ENCODE data around the gene ANO9.
"Not testable (repeated sequence)": the region's sequence is repeated elsewhere in the genome, so short reads cannot be mapped to it uniquely, and the experiment has no call there.

Gene ANO9

DNA sequence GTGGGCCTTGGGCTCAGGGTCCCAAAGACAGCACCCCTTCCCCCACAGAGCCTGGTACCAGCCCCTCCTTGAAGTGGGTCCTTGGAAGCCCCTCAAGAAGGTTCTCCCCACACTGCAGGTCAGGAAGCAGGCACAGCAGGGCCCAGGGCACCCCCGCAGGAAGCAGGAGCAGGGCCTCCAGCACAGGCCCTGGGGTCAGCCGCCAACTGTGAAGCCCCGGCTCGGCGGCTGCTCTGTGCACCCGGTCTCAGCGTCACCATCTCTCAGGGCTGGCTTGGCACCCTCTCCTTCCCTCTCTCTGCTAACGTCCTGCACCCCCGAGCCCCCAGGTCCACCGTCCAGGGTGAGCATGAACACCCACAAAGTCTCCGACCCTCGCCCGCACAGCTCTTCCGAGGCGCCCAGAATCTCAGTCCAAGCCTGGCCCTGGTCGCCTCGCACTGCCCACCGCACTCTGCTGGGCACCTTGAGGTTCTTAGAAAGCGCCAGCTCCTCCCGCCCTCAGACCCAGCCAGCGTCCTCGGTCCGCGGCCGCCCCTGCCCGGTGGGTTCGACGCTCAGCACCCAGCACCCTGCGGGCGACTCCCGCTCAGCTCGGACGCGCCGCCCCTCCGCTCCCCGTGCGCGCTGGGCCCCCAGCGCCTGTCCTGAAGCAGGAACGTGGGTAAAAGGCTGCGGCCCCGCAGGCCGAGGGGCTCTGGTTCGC lies 25.6 kb downstream of the ANO9 start:
- no peak for DNase-seq (ENCODE audit: low spot score)

DNA sequence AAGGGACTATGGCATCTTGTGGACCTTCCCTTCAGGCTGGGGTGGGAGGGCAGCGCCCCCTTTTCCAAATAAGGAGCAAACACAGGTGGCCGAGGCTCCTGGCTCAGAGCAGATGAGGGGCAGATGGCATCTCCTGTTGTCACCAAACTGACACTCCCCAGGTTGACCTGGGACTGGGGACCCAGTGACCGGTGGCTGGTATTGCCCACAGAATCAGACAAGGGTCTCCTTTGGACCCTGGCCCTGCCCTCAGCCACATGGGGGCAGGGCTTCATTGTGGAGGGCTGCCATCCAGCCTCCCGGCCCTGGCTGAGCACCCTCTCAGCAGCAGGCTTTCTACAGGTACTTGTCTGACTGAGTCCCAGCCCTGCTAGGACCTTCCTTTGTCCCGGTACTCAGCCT lies 26.2 kb downstream of the ANO9 start:
- DNase-seq (ENCODE audit: low spot score): no peak

DNA sequence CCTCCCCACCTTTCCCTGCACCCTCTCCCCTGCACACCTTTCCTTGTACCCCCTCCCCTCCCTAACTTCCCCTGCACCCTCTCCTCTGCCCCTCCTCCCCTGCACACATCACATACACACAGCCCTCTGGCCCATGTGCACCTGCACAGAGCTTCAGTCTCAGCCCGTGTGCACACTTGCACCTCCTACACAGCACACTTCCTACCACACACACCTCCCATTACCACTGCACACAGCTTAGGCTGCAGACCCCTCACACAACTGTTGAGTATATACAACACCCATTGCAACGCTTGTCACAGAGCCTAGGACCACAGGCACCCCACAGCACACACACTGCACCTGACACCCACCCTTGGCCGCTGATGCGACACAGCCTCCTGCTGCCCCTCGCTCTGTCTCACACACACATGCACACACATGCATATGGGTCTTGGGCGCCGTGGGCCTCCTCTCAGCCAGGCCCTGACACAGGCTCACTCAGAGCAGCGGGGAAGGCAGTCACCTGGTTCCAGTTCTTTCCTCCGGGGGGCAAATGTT lies 27.4 kb downstream of the ANO9 start:
- no peak for DNase-seq (ENCODE audit: low spot score)

DNA sequence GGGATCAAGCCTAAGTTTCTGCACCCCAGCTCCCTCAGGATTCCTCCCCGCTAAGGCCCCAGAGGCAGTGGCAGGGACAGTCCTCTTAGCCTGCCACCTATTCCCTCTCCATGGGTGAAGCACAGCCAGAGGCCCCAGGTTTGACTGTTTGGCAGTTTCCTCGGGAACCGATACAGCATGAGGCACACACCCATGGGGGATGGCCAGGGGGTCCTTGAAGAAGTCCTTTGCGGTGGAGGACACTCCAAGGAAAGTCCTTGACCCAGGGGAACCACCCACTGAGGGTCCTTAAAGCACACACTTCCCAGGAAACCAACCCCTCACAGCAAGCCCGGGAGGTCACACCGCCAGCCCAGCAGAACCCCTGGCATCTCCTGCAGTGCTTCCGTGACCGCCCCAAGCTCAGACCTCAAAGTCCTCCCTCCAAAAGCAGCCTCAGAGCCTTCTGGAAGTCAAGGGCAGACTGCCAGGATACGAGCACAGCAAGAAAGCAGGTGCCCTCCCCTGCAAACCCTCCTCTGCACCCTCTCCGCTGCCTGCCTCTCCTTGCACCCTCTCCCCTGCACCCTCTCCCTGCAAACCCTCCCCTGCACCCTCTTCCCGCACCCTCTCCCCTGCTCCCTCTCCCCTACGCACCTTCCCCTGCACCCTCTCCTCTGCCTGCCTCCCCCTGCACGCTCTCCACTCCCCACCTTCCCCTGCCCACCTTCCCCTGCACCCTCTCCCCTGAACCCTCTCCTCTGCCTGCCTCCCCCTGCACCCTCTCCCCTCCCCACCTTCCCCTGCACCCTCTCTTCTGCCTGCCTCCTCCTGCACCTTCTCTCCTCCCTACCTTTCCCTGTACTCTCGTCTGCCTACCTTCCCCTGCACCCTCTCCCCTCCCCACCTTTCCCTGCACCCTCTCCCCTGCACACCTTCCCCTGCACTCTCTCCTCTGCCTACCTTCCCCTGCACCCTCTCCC lies 28.4 kb downstream of the ANO9 start:
- no peak for DNase-seq (ENCODE audit: low spot score)

DNA sequence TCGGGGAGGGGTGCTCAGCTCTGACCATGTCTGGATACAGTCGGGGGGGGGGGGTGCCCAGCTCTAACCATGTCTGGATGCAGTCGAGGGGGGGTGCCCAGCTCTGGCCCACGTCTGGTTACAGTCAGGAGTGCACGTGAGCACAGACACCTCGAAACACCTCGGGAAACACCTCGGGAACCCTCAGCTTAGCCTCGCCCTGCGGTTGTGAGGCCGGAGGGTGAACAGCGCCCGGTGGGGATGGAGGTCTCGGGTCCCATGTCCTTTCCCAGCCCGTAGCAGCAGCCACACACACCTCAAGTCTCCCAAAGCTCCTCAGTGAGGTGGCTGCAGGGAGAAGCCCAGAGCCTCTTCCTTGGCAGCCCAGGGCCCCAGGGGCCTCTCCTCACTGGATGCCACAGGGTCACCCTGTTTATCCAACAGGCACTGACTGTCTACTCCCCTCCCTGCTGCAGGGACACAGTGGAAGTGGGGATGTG lies 29.1 kb downstream of the ANO9 start:
- no peak for DNase-seq (ENCODE audit: low spot score)

DNA sequence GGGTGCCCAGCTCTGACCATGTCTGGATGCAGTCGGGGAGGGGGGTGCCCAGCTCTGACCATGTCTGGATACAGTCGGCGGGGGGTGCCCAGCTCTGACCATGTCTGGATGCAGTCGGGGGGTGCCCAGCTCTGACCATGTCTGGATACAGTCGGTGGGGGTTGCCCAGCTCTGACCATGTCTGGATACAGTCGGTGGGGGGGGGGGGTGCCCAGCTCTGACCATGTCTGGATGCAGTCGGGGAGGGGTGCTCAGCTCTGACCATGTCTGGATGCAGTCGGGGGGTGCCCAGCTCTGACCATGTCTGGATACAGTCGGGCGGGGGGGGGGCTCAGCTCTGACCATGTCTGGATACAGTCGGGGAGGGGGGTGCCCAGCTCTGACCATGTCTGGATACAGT lies 30.3 kb downstream of the ANO9 start:
- DNase-seq (ENCODE audit: low spot score): not testable (repeated sequence)

DNA sequence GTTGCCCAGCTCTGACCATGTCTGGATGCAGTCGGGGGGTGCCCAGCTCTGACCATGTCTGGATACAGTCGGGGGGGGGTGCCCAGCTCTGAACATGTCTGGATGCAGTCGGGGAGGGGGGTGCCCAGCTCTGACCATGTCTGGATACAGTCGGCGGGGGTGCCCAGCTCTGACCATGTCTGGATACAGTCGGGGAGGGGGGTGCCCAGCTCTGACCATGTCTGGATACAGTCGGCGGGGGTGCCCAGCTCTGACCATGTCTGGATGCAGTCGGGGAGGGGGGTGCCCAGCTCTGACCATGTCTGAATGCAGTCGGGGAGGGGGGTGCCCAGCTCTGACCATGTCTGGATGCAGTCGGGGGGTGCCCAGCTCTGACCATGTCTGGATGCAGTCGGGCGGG lies 31.1 kb downstream of the ANO9 start:
- DNase-seq (ENCODE audit: low spot score): not testable (repeated sequence)

DNA sequence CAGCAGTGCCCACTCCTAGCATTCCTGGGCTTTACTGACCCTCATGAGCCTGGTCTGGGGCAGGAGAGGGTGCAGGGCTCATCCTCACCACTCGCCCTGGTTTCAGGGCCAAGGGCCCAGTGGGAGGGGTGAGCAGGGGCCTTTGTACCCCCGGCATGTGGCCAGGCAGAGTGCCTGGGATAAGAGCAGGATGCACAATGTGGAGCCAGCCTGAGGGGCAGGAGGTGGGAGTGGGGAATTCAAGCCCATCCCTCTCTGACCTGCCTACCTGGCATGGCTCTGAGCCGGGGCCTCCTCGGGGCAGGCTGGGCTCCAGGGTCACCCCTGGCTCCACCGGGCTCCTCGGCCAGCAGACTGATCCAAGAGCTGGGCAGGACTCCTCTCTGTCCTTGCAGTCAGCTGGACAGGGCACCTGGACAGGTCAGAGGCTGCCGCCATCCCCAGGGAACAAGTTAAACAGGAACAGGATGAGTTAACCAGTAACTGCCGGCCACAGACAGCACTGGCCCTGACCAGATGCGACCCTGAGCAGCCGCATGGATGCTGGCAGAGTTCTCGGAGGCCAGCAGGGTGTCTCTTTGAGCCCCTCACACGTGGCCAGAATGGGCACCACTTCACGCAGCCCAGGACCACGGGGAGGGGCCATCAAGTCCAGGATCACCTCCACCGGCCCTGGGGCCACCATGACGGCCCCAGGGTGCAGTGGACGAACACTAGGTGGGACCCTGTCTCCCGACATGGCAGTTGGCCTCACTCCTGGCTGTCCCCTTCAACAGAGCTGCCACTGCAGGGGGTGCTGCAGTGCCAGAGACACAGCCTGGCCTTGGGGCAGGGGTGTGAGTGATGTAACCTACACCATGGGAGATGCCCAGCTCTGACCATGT lies 32.0 kb downstream of the ANO9 start:
- DNase-seq (ENCODE audit: low spot score): no peak

DNA sequence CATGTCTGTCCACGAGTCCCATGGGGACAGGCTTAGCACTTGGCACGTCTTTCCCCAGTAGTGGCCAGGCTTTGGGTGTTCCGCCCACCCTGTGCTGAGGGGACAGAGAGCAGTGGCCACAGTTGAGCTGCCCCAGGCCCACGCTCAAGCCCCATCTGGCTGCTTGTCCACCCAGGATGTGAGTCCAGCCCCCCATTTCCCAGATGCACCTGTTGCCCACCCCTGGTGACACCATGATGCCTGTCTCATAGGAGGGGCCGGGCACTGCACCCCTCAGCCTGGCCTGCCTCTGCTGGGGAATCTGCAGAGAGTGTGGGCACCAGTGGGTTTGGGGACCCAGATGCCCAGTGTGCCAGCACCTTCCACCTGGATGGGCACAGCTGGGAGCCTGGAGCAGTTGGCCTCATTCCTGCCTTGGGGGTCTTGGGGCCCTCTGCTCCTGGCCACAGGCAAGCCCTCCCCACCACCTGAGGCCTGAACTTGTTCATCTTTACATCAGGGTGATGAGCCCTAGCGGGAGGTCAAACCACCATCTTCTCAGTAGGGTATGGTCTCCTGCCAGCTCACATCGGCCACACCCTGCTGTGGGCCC lies 32.7 kb downstream of the ANO9 start:
- DNase-seq (ENCODE audit: low spot score): no peak

DNA sequence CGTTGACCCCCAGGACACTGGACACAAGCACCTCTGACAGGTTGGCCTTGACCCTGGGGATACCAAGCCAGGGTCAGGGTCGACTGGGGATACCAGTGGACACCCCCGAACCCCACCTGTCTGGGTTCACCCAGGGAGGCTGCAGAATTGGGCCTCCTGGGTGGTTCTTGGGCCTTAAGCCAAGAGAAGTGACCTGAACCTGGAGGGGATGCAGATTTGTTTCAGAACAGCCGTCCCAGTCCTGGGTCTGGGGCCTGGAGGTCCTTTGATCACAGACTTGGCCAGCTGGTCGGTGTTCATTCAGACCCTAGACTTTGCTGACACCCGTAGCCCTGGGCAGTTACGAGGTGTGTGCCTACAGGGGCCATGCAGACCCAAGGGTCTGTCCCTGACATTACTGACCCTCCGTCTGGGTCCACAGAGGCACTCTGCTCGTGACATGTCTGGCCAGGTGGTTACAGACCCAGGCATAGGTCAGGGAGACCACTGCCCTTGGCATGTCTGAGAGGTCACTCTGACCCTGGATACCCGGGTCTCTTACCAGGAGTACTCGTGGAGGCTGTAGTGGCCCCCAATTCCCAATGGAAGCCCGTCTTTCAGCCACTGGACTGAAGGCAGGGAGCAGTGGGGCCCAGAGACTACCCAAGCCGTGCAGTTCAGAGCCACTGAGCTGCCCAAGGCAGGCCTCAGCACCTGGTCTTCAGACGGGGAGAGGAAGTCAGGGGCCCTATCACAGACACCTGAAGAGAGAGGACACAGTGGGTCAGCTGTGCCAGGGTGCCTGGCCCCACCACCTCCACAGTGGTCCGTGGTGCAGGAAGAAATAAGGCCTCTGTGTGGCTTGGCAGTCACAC lies 33.4 kb downstream of the ANO9 start:
- DNase-seq (ENCODE audit: low spot score): no peak

DNA sequence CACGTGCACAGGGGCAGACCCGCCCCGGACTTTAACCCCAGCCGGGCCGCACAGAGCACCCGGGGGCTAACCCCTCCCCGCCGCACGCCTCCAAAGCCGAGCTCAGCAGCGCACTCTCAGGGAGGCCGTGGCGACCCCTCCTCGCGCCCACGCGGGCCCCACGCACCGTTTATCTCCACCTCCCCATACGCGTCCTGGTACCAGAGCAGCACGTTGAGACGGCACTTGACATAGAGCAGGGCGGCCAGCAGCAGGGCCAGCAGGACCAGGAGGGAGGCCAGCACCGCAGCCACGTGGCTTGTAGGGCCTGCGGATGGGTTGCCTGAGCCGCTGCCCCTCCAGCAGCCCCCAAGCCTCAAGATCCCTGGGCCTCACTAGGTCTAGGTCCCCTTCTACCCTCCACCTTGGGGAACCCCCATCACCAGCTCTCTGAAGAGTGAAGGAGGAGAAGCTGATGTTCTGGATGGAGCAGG lies 34.1 kb downstream of the ANO9 start:
- DNase-seq (ENCODE audit: low spot score): no peak

DNA sequence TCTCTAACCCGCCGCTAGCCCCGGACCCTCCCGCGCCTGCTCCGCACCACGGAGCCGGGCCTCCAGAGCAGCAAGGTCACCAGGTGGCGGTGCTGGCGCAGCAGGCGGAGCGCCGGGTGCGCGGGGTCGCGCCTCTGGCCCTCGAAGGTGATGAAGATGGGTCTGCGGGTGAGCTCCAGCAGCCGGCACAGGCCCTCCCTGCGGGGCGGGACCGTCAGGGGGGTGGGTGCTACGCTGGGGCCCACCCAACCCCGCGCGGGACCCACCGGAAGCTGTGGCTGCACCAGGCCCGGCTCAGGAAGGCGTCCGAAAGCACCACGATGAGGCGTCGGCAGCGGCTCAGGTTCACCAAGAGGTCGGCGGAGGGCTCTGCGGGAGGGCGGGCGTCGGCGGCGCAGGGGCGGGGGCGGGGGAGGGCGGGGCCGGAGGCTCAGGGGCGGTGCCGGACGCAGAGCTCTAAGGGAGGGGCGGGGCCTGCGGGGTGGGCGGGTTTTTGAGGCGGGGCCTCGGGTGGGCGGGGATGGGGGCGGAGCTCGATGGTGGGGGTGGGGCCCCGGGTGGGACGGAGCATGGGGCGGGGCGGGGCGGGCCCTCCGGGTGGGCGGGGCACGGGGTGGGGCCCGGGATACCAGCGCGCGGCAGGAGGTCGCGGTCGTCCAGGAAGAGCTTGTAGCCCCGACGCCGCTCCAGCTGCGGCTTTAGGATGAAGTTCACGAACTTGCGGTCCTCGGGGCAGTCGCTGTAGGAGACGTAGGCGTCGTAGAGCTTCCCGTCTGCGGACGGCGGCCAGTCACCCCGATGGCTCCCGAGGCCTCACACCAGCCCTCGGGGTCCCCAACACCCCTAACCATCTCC lies 34.8 kb downstream of the ANO9 start:
- peak; percentile 73 for DNase-seq (ENCODE audit: low spot score)

DNA sequence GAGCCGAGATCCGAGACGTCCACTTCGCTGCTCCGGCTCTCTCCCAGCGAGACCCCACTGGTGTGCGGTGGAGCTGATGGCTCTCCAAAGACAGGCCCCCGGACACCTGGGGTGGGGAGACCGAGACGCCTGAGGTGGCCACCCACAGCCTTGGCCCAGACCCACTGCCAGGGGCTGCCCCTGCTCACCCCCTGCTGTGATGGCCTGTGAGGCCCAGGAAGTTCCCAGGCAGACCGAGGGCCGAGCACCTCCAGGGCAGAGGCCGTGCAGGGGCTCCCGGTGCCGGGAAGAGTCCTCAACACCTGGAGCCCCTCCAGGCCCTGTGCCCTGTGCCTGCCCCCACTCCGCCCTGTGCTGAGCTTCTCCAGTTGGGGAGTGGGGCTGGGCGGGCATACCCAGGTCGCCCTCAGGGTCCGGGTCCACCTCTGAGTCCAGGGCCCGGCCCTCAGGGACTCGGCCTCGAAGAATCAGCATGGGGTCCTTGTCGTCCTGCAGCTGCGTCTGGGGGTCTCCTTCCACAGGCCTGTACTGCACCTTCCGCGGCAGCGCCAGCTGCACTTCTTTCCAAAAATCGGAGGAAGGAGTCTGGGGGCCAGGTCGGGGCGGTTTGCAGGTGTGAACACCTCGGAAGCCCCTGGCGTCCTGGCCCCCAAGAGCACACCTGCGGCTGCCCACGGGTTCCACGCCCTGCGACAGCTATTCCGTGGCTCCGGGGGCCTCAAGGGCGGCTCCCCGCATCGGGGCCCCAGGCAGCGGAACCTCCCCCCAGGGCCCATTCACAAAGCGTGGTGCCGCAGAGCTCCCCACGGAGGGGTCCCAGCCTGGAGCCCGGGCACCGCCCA lies 35.6 kb downstream of the ANO9 start:
- no peak for DNase-seq (ENCODE audit: low spot score)

DNA sequence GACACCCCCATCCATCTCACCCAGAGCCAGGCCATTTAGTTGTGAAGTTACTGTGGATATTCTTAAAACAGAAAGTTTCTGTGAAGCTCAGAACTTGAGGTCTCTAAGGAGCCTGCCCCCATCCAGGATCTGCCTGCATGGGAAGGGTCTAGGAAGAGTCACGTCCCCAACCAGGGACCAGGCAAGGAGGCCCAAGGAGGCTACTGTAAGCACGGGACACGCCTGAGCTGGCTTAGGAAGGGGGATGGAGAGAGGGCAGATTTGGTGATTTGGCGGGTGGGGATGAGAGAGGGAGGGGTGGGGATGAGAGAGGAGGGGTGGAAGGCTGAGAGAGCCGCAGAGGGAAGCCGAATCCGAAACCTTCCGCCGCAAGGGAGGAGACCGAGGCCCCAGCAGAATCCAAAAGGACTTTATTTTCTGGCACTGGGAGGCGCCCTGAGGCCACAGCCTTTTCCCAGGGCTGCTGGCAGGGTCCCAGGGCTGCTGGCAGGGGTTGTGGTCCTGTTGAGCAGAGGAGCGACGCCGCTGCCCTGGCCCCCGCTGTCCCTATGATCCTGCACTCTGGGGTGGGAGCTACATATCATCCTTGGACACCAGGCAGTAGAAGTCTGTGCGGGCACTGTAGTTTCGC lies 36.4 kb downstream of the ANO9 start:
- DNase-seq (ENCODE audit: low spot score): peak; percentile 56

DNA sequence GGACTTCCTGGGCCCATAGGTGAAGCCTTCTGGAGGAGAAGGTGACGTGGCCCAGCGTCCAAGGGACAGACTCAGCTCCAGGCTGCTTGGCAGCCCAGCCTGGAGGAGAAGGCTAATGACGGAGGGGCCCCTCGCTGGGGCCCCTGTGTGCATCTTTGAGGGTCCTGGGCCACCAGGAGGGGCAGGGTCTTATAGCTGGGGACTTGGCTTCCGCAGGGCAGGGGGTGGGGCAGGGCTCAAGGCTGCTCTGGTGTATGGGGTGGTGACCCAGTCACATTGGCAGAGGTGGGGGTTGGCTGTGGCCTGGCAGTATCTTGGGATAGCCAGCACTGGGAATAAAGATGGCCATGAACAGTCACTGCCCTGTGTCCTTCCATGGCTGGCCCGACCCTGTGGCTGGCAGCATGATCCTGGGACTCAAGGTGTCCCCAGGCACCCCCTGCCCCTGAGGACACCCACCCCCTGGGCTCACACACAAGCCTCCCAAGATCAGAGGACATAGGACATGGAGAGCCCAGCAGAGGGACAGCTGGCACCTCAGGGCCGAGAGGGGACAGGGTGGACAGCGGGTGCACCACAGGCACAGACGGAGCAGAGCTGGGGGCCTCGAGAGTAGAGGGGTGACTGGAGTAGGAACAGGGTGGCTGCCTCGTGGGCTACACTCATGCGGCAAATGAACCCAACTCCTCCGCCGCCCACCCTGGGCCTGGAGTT lies 37.1 kb downstream of the ANO9 start:
- no peak for DNase-seq (ENCODE audit: low spot score)

DNA sequence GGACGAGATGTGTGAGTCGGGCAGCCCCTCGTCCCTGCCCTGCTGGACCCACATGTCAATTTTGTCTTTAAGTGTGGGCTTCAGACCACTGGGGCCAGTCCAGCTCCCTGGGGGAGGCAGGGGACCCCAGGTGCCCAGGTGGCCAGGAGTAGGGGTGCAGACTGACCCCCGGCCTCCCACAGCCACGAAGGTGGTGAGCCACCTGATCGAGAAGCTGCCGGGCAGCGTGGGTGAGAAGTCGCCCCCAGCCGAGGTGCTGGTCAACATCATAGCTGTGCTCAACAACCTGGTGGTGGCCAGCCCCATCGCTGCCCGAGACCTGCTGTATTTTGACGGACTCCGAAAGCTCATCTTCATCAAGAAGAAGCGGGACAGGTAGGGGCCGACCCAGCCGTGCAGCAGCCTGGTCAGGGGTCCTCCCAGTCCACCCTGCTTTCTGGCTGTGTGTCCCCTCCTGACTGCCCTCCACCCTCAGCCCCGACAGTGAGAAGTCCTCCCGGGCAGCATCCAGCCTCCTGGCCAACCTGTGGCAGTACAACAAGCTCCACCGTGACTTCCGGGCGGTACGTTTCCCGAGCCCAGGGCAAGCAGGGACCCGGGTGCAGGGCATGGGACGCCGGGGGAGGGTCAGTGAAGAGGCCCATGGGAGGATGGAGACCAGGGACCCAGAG lies 37.9 kb downstream of the ANO9 start:
- DNase-seq (ENCODE audit: low spot score): no peak
